Measurements from ENCODE around the gene RHOD.

DNA sequence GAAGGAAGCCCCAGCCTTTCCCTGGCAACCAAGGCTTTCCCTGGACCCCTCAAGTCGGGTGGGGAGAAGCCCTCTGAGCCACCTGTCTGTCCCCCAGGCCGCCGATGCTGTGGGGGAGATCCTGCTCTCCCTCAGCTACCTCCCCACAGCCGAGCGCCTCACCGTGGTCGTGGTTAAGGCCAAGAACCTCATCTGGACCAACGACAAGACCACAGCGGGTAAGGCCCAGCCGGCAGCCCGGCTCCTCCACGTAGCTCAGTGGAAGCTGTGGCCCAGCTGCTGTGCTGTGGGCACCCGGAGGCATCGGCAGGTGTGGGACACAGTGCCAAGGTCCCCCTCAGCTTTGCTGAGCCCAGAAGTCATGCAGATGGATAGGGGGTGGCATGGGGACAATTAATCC lies 12.2 kb upstream of the RHOD start:
- TF ChIP-seq, protein P1, sequence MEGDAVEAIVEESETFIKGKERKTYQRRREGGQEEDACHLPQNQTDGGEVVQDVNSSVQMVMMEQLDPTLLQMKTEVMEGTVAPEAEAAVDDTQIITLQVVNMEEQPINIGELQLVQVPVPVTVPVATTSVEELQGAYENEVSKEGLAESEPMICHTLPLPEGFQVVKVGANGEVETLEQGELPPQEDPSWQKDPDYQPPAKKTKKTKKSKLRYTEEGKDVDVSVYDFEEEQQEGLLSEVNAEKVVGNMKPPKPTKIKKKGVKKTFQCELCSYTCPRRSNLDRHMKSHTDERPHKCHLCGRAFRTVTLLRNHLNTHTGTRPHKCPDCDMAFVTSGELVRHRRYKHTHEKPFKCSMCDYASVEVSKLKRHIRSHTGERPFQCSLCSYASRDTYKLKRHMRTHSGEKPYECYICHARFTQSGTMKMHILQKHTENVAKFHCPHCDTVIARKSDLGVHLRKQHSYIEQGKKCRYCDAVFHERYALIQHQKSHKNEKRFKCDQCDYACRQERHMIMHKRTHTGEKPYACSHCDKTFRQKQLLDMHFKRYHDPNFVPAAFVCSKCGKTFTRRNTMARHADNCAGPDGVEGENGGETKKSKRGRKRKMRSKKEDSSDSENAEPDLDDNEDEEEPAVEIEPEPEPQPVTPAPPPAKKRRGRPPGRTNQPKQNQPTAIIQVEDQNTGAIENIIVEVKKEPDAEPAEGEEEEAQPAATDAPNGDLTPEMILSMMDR (IDR thresholded peaks at IDR 0.05) = no peak
- no peak for TF ChIP-seq EP300 (IDR thresholded peaks at IDR 0.05)
